ENCODE data around the gene RNF17.

DNA sequence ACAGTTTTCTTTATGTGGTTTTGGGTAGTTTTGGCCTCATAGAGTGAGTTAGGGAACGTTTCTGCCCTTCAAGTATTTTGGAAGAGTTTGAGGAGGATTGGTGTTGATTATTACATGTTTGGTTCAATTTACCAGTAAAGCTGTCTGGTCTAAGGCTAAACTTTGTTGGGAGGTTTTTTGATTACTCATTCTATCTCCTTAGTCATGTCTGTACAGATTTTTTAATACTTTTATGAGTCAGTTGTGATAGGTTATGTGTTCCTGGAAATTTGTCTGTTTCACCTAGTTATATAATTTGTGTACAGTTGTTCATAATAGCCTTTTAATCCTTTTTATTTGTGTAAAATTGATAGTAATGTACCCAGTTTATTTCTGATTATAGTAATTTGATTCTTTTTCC lies 20.4 kb downstream of the RNF17 start:
- no peak for TF ChIP-seq POLR2AphosphoS5 (IDR thresholded peaks at IDR 0.05; ENCODE audit: low read depth, low read length)
- TF ChIP-seq, protein P1, sequence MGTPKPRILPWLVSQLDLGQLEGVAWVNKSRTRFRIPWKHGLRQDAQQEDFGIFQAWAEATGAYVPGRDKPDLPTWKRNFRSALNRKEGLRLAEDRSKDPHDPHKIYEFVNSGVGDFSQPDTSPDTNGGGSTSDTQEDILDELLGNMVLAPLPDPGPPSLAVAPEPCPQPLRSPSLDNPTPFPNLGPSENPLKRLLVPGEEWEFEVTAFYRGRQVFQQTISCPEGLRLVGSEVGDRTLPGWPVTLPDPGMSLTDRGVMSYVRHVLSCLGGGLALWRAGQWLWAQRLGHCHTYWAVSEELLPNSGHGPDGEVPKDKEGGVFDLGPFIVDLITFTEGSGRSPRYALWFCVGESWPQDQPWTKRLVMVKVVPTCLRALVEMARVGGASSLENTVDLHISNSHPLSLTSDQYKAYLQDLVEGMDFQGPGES (IDR thresholded peaks at IDR 0.05; ENCODE audit: low read depth, low read length): no peak
- TF ChIP-seq, protein P2, sequence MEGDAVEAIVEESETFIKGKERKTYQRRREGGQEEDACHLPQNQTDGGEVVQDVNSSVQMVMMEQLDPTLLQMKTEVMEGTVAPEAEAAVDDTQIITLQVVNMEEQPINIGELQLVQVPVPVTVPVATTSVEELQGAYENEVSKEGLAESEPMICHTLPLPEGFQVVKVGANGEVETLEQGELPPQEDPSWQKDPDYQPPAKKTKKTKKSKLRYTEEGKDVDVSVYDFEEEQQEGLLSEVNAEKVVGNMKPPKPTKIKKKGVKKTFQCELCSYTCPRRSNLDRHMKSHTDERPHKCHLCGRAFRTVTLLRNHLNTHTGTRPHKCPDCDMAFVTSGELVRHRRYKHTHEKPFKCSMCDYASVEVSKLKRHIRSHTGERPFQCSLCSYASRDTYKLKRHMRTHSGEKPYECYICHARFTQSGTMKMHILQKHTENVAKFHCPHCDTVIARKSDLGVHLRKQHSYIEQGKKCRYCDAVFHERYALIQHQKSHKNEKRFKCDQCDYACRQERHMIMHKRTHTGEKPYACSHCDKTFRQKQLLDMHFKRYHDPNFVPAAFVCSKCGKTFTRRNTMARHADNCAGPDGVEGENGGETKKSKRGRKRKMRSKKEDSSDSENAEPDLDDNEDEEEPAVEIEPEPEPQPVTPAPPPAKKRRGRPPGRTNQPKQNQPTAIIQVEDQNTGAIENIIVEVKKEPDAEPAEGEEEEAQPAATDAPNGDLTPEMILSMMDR (IDR thresholded peaks at IDR 0.05): no peak
- TF ChIP-seq YY1 (IDR thresholded peaks at IDR 0.05; ENCODE audit: low read depth): no peak
- no peak for TF ChIP-seq MXI1 (IDR thresholded peaks at IDR 0.05; ENCODE audit: low read depth, low read length)
- TF ChIP-seq, protein P3, sequence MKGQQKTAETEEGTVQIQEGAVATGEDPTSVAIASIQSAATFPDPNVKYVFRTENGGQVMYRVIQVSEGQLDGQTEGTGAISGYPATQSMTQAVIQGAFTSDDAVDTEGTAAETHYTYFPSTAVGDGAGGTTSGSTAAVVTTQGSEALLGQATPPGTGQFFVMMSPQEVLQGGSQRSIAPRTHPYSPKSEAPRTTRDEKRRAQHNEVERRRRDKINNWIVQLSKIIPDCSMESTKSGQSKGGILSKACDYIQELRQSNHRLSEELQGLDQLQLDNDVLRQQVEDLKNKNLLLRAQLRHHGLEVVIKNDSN (IDR thresholded peaks at IDR 0.05; ENCODE audit: borderline replicate concordance, low read depth): no peak
- TF ChIP-seq SMC3 (IDR thresholded peaks at IDR 0.05; ENCODE audit: low read depth, low read length): no peak
- no peak for TF ChIP-seq EZH2phosphoT487 (IDR thresholded peaks at IDR 0.05; ENCODE audit: borderline replicate concordance, low read depth)
- TF ChIP-seq NRF1 (IDR thresholded peaks at IDR 0.05; ENCODE audit: low read depth, low read length): no peak
- TF ChIP-seq EP300 (IDR thresholded peaks at IDR 0.05; ENCODE audit: borderline replicate concordance in 1 of 2, low read depth in 1 of 2, low read length in 1 of 2): no peak
- TF ChIP-seq RXRA (IDR thresholded peaks at IDR 0.05; ENCODE audit: borderline replicate concordance, low read depth): no peak
- no peak for TF ChIP-seq RFX5 (IDR thresholded peaks at IDR 0.05; ENCODE audit: low read length)

All from SK-N-SH (cell line).